Measurements from ENCODE around the gene MEI1. TPM values are rescaled to one million over a fixed set of nuclear protein-coding genes. Genes with fewer than 3 reads are reported as not detected.
A peak's percentile ranks its signal among the peaks of the same experiment; 100 is the strongest.
"Not testable (repeated sequence)": the region's sequence is repeated elsewhere in the genome, so short reads cannot be mapped to it uniquely, and the experiment has no call there.

The MEI1 gene
- total RNA-seq, 1 donor from 2014 or later = 7.5 TPM

DNA sequence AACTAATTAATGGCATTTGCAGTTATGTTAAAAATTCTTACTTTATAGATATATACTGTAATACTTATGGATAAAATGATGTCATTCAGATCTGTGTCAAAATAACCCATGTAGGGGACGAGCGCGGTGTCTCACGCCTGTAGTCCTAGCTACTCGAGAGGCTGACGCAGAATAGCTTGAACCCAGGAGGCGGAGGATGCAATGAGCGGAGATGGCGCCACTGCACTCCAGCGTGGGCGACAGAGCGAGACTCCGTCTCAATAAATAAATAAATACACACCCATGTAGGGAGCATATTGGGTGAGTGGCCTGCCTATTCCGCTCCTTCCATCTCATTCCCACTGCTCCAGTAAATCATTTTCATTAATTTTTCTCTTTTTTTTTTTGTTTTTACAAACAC is 17.7 kb upstream of the MEI1 start:
- DNase-seq (ENCODE audit: low spot score) = no peak

DNA sequence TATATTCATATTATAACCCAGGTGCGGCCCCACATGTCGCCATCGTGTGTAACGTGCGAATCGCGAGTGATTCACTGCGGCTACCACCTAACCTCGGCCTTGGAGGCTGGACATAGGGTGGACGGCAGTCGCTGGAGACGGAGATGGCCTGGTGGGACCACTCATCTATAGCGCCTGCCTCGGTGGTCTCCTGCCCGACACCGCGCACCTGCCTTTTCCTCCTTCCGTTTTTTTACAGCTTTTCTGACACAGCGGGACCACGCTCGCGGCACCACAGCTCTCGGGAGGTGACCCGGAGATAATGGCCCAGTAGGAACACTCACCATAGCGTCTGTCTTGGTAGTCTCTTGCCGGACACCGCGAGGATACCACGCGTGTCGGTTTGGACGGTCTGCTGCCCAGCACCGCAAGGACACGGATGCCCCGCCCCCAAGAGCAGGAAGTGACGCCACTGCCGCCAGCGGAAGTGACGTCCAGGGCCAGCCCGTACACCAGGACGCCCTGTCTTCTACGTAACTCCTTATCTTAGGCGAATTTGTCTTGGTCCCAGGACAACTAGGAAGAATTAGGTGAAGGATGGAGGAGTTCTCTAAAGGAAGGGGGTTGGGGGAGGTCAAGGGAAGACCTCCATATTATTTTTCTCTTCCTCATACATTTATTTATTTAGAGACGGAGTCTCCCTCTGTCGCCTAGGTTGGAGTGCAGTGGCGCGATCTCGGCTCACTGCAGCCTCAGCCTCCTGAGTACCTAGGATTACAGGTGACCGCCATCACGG is 17.1 kb upstream of the MEI1 start:
- DNase-seq (ENCODE audit: low spot score) = peak; percentile 86

DNA sequence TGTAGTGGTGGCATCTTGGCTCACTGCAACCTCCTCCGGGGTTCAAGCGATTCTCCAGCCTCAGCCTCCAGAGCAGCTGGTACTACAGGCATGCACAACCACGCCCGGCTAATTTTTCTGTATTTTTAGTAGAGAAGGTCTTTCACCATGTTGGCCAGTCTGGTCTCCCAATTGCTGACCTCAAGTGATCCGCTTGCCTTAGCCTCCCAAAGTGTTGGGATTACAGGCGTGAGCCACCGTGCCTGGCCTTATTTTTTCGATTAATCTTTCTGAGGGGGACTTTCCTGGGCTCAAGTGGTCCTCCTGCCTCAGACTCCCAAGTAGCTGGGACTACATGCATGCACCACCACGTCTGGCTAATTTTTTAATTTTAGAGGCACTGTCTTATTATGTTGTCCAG is 16.3 kb upstream of the MEI1 start:
- DNase-seq (ENCODE audit: low spot score) = no peak

DNA sequence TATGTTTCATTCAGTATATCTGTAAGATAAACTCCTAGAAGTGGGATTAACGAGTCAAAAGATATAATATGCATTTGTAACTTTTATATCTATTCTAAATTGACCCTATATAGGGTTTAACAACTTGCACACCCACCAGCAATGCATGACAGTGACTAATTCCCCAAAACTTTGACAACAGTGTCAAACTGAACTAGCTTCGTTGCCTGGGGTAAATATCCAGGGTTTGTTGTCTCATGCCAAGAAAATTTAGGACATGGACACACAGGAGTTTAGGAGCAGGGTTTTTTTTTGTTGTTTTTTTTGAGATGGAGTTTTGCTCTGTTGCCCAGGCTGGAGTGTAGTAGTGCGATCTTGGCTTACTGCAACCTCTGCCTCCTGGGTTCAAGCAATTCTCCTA is 15.7 kb upstream of the MEI1 start:
- DNase-seq (ENCODE audit: low spot score) = no peak

DNA sequence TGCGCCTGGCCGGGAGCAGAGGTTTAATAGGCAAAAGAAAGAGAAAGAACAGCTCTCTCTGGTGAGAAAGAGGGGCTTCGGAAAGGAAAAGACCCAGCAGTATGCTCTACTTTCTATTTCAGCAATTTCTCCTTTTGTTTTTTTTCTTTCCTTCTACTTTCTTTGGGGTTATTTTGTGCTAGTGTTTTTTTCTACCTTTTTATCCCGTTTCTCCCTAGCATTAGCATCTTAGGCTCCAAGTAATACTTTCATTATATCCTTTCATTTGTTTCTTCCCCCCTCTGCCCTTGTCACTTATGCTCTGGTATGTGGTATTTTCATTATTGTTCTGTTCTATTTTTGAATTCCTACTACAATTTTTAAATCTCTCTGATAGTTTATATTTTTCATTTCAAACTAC is 15.1 kb upstream of the MEI1 start:
- no peak for DNase-seq (ENCODE audit: low spot score)

DNA sequence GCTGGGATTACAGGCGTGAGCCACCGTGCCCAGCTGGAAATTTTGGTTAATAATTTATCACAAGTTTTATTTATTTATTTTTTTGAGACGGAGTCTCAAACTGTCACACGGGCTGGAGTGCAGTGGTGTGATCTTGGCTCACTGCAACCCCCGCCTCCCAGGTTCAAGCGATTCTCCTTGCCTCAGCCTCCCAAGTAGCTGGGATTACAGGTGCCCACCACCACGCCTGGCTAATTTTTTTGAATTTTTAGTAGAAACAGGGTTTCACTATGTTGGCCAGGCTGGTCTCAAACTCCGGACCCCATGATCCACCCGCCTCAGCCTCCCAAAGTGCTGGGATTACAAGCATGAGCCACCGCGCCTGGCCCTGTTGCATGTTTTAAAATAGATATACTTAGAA is 12.4 kb upstream of the MEI1 start:
- DNase-seq (ENCODE audit: low spot score) = not testable (repeated sequence)

DNA sequence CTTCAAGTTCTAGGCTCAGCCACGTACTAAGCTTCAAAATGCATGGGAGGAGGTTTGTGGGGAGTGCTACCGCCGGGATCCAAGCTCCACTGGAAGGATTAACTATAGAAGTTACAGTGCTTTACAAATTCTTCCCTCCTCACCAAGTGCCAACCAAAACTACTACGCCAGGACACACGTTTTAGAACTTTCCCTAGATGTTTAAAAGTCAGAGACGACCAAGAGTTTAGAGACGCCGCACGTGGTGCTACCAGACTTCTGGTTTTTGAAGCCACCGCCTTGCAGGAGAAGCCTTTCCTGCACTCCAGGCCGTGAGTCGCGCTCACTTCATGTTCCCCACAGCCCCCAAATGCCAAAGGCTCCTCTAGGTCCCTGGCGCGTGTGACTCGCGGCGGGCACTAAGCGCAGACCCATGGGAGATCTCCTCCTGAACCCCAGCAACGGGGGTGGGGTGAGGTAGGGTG is 11.4 kb upstream of the MEI1 start:
- DNase-seq (ENCODE audit: low spot score) = peak; percentile 43

DNA sequence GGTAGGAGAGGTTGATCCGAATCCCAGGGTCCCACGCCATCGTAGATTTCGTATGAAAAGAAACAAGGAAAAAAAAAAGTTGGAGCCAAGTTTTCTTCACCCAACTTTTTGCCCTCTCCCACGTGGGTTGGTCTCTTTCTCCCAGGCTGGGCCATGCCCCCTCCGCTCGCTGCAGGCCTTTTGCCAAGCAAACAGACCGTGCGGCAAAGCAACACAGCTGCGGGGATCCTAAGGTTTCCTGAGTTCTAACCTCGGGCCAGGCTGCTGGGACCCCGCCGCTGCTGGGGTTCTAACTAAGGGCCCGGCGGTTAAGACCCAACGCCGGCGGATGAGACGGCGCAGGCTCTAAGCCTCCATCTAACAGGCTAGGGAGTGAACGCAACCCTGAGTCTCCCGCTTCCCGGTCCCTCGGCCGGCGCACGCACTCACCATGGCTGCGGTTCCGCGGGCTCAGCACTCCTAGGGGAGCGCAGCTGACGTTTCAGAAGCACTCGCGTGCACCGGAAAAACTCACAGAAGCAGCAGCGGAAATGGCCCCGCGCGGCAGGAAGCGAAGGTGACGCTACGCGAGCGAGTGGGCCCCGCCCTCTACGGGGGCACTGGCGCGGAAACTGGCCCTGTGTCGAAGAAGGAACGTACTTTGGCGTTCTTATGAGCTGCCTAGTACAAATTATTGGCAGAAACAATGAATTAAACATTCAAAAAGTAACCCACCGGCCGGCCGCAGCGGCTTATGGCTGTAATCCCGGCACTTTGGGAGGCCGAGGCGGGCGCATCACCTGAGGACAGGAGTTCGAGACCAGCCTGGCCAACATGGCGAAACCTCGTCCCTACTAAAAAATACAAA is 10.7 kb upstream of the MEI1 start, which contains the start of gene SNU13:
Gene SNU13, minus strand, starts transcription at position 503 of the 847 bp plus-strand sequence. Its CDS starts 71 bp downstream, at position 432.
- peak; percentile 96 for DNase-seq (ENCODE audit: low spot score)

DNA sequence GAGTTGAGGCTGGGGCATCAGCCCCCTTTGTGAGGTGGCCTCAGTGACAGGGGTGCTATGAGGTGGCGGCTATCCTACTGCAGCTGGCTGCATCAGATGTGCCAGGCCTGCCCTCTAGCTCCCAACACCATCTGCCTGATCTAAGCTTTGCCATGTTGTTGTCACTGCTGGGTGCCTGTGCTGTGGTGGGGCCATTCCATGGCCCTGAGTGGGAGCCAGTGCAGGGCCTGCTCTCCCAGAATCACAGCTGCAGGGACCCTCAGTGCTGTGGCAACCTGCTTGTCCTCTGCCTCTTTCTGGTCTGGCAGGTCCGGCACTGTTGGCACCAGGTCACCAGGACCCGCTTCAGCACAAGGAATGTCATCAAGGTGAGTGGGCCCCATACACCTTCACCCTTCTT is 8.8 kb upstream of the MEI1 start:
- DNase-seq (ENCODE audit: low spot score) = no peak

DNA sequence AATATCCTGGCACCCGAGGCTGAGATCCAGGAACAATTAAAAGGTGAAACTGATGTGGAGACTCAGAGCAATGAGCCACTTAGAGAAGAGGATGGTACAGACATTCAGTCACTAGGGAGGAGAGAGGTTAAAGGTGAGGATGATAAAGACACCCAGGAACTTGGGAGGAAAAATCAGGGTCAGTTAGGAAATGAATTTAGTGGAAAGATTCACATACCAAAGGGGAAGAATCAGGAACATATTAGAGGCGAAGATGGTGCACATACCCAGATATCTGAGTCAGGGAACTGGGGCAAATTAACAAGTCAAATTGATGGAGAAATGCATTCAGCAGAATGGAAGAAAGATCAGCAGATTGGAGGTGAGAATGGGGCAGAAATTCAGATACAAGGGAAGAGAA is 4.1 kb upstream of the MEI1 start:
- no peak for DNase-seq (ENCODE audit: low spot score)

DNA sequence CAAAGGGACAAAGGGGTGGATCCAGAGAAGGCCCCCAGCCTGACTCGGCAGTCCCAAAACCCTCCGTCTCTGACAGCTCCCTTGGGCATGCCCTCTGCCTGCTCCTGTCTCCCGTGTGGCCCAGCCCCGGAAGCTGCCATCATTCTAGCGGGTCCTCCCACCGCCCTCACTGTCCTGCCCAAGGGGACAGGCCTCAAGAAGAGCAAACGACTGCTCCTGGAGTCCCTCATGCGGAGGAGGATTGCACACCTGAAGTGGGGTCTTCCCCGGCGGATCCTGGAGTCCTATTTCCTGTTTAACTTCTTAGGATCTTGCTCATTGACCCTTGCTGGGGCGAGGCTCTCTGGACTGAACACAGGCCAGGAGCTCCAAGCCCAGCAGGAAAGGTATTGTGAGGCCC is 2.6 kb upstream of the MEI1 start:
- no peak for DNase-seq (ENCODE audit: low spot score)

DNA sequence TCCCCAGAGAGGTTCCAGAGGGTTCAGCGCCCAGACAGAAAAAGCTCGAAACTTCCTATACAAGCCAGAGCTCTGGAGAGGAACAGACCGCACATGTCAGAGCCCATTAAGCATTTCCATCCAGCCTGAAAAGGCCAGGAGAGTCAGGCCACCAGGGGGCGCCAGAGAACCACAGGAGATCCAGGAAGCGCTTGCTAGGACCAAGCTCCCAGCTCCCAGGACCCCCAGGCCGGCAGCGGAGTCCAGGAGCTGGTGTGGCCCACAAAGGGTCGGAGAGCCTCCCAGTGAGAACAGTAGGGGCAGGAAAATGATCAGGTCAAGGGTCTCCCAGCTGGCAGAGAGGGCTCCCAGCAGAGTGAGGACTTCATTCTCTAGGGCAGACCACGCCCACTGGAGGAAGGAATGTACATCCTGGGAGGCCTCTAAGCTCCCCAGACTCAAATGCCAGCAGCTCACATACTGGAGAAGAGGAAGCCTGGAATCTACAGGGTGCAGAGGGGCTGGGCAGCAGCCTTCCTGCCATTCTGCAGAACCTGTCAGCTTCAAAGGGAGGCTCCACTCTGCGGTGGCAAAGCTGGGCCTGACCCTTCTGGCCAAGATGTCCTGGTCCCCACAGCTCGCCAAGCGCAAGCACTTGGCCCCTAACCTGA is 2.1 kb upstream of the MEI1 start:
- DNase-seq (ENCODE audit: low spot score) = peak; percentile 97

DNA sequence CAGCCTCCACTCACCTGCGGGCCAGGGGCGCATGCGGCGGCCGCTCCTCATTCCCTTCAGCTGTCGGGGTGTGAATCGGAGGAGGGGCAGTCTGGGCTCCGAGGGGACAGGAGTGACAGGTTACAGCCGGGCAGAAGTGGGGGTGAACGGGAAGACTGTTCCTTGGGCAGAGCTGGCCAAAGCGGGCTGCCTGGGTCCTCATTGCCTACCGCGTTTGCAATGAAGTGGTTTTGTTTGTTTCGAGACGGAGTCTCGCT is 733 bp downstream of the MEI1 start:
- no peak for DNase-seq (ENCODE audit: low spot score)

DNA sequence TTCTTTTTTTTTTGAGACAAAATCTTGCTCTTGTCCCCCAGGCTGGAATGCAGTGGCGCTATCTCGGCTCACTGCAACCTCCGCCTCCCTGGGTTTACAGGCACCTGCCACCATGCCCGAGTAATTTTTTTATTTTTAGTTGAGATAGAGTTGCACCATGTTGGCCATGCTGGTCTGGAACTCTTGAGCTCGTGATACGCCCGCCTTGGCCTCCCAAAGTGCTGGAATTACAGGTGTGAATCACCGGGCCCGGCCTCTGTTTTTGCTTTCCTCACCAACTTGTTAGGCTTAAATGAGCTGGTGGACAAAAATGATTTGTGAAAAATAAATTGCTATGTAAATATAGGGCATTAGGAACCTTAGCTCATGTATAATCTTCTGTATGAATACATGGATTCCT is 3.5 kb downstream of the MEI1 start:
- DNase-seq (ENCODE audit: low spot score) = no peak

DNA sequence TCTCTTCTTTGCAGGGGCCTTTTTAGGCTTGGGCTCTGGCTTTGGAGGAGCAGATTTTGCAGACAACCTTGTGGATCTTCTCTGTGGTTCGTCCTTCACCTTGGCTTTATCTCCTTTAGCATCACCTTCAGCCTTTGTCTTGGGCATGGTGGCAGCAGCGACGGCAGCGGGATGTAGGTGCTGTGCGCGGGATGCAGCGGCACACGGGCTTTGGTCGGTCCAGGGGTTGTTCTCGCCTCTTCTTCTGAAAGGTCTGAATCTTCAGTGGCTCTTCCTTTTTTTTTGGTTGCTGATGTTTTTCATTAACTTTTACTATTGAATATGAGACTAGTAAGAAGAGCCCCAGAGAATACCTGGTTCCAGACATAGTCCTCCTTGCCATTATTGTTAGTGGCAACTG is 10.0 kb downstream of the MEI1 start:
- DNase-seq (ENCODE audit: low spot score) = no peak

DNA sequence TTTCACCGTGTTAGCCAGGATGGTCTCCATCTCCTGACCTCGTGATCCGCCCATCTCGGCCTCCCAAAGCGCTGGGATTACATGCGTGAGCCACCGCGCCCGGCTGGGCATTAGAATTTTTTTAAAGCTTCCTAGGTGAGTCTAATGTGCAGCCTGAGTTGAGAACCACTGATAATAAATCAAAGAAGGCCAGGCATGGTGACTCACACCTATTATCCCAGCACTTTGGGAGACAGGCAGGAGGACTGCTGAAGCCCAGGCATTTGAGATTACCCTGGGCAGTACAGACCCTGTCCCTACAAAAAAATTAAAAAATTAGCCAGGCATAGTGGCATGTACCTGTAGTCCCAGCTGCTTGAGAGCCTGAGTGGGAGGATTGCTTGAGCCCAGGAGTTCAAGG is 13.7 kb downstream of the MEI1 start:
- DNase-seq (ENCODE audit: low spot score) = no peak

DNA sequence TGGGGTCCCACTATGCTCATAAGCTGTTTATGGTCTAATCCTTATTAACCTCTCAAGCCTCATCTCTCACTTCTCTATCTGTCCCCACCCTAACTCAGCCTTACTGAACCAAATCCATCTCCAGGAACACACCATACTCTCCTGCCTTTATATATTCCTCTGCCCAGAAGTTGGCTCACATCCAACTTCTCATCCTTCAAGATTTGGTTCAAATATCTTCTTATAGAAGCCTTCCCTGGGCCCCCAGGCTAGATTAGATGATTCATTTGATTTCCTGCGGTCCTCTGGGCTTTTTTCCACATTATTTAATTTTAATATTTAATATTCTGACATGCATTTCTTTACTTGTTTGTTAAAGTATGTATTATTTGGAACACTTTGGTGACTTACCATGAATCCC is 23.2 kb downstream of the MEI1 start:
- no peak for DNase-seq (ENCODE audit: low spot score)

DNA sequence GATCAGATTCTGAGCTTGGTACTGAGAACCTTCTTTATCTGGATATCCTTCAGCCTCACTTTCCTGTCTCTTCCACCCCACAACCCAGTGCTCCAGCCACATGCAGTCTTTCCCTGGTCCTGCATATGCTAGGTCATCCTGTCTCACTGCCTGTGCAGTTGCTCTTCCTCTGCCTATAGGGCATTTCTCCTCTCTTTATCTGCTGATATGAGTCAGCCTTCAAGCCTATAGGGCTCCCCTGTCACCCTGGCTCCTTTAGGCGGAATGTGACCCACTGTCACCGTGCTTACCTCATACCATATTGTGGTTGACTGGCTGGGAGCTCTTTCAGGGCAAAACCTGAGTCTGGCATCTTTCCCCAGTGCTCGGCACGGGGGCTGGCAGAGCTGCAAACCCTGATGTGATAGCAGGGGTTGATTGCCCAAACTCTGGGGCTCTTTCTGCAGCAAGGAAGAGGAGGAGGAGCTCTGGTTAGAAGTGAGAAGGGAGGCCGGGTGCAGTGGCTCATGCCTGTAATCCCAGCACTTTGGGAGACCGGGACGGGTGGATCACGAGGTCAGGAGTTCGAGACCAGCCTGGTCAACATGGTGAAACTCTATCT is 26.3 kb downstream of the MEI1 start:
- no peak for DNase-seq (ENCODE audit: low spot score)

DNA sequence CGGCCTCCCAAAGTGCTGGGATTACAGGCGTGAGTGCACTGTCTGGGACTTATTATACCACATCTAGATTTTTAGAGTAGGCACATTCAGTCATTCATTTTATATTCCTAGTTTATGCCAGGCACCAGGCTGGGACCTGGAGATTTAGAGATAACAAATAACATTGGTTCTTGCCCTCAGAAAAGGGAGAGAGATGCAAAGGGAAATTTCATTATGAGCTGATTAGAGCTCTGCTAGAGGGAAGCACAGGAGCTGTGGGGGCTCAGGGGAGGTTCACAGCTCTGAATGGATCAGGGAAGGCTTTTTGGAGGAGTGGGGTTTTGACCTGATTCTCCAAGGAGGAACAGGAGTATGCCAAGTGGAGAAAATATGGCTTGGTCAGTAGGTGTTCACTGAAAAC is 32.3 kb downstream of the MEI1 start:
- DNase-seq (ENCODE audit: low spot score) = no peak

DNA sequence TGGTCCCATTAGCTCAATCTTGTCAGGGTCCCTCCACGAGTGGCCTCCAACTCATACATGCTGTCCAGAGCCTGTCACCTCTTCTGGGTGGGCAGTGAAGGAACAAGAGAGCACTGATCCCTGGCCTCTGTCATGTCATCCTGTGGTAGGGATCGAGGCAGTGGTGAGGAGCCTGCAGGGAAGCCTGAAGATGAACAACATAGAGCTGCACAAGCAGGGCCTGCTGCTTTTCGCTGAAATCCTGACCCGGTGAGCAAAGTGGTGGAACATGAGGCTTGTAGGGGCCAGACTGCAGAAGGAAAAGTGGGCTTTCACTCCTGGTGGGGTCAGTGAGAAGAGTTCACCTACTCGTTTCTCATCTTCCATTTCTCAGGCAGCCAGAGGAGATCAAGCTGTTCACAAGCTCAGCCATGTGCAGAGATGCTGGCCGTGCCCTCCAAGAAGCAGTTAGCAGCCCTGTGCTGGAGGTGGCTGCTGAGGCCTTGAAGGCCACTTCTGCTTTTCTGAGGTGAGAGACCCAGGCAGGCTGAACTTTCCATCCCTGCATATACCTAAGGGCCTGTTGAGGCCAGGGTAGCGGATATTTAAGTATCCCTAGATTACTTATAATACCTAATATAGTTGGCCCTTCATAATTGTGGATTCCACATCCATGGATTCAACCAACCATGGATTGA is 32.9 kb downstream of the MEI1 start:
- DNase-seq (ENCODE audit: low spot score) = no peak

DNA sequence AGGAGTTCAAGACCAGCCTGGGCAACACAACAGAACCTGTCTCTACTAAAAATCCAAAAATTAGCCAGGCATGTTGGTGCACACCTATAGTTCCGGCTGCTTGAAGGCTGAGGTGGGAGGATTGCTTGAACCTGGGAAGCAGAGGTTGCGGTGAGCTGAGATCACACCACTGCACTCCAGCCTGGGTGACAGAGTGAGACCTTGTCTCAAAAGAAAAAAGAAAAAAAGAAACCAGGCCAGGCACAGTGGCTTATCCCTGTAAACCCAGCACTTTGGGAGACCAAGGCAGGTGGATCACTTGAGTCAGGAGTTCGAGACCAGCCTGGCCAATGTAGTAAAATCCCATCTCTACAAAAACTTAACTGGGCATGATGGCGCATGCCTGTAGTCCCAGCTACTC is 33.9 kb downstream of the MEI1 start:
- DNase-seq (ENCODE audit: low spot score) = not testable (repeated sequence)

DNA sequence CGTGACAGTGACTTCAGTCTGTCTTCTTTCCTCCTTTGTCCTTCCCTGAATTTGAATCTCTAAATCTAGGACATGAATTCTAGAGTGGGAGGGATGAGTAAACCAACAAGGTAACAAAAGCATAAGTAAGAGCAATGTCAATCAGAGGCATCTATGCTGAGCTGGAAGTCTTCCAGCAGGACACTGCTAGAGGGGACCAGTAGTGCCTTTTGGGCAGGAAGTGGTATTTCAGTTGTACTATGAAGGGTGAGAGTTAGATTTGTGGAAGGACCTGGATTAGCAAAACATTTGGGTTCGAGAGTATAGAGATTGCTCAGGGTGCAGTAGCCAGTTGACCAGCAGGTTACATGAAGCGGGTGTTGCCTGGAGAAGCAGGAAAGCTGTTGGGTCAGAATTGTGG is 40.3 kb downstream of the MEI1 start:
- no peak for DNase-seq (ENCODE audit: low spot score)

Measured in umbilical cord (tissue), 2 donors.